ENCODE data around the gene SCD. TPM values are rescaled to one million over a fixed set of nuclear protein-coding genes. Genes with fewer than 3 reads are reported as not detected.

The SCD gene
- total RNA-seq, 1 experiment from 2014 or later = 652 TPM

DNA sequence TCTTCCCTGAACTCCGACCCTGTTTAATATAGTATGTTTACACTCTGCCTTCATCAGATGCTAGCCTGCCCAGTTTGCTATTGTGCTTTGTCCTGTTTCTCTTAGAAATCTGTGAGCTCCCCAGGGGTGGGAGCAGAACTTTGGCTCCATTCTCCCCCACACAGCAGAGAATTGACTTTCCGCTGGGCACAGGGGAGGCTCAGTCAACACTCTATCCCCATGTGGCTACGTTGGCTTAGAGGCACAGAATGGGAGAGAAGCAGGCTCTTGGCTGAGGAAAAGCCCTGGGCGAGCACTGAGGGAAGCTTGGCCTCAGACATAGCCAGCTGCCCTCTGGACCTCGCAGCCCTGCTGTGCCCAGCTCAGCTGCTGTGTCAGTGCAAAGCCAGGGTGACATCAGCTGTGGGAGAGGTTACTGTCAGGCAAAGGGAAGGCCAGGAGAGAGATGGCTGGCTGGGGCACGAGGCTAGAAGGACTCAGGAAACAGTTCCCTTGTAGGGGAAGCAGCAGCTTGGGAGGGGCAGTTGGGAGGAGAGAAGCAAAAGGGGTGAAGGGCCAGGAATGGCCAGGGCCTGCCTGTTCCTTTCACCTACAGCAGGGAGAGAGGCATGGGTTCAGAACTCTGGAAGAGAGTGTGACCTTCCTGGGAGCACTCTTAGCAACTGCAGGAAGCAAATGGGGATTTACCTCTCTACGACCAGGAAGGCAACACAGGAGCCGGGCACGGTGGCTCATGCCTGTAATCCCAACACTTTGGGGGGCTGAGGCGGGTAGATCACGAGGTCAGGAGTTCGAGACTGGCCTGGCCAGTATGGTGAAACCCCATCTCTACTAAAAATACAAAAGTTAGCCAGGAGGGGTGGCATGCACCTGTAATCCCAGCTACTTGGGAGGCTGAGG, 5.8 kb upstream of the SCD start:
- H4K20me1 ChIP-seq (ENCODE audit: insufficient read depth) = no peaks in the 10 kb centered on the region
- H3K9me2 ChIP-seq (ENCODE audit: insufficient read depth) = no peaks in the 10 kb centered on the region
- H3K9ac ChIP-seq (ENCODE audit: low read length) = no peak overlapping the region
- H2AFZ ChIP-seq (ENCODE audit: low read depth, low read length, poor library complexity, severe bottlenecking) = no peak overlapping the region
- no TSS peak for BruUV-seq (replicated peaks)
- H3K9me3 ChIP-seq (ENCODE audit: control insufficient read depth in 1 of 2, insufficient read depth in 1 of 2, low read depth in 1 of 2, low read length in 2 of 2) = no peaks in the 10 kb centered on the region
- H3K27me3 ChIP-seq (ENCODE audit: insufficient read depth, low read length) = no peaks in the 10 kb centered on the region
- no peak overlapping the region; the same call in 1 of the 2 replicates for H3K27ac ChIP-seq (ENCODE audit: low read depth, low read length)
- peaks cover 17 to 30% of the 10 kb centered on the region in 2 experiments for H3K4me1 ChIP-seq (ENCODE audit: control insufficient read depth in 1 of 2, insufficient read depth in 2 of 2, low read length in 2 of 2)
- ATAC-seq (no peak), DNase-seq (ENCODE audit: low read depth, low spot score) (no peak)
- POLR2A ChIA-PET = interaction anchor here (2.9 kb wide), 1 partner anchor 32 kb away, joined by 16 read pairs; no protein-coding TSS in a partner anchor
- no peaks in the 10 kb centered on the region for H3K79me2 ChIP-seq (ENCODE audit: insufficient read depth, low read length)
- CTCF ChIA-PET = interaction anchor here (0.9 to 2.6 kb wide), 5 partner anchors 32 to 178 kb away, joined by 3 to 12 read pairs (median 9); no protein-coding TSS in a partner anchor
- no peak overlapping the region for H3K4me3 ChIP-seq (replicated peaks in 1 of 2; ENCODE audit: low read depth in 1 of 2, low read length in 2 of 2)
- no peak for TF ChIP-seq TCF7L2 (IDR thresholded peaks at IDR 0.05; ENCODE audit: borderline replicate concordance, extremely low read depth, insufficient read depth, insufficient read length)
- TF ChIP-seq, protein P1, sequence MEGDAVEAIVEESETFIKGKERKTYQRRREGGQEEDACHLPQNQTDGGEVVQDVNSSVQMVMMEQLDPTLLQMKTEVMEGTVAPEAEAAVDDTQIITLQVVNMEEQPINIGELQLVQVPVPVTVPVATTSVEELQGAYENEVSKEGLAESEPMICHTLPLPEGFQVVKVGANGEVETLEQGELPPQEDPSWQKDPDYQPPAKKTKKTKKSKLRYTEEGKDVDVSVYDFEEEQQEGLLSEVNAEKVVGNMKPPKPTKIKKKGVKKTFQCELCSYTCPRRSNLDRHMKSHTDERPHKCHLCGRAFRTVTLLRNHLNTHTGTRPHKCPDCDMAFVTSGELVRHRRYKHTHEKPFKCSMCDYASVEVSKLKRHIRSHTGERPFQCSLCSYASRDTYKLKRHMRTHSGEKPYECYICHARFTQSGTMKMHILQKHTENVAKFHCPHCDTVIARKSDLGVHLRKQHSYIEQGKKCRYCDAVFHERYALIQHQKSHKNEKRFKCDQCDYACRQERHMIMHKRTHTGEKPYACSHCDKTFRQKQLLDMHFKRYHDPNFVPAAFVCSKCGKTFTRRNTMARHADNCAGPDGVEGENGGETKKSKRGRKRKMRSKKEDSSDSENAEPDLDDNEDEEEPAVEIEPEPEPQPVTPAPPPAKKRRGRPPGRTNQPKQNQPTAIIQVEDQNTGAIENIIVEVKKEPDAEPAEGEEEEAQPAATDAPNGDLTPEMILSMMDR (IDR thresholded peaks at IDR 0.05 in 2 of 3, conservative IDR thresholded peaks at IDR 0.05 in 1 of 3; ENCODE audit: borderline replicate concordance in 1 of 3, insufficient read depth in 1 of 3, low read depth in 2 of 3, low read length in 2 of 3) = 0 out of 6 replicates have a peak, but pooled peaks of 1 of the 3 experiments have one; percentile 6
- no peak overlapping the region for H3K4me2 ChIP-seq (ENCODE audit: low read length)
- intact Hi-C loops (cut with micrococcal nuclease) = loop anchor here (10.0 kb wide), 1 partner anchor 674 kb away; no protein-coding TSS in a partner anchor
- no peaks in the 10 kb centered on the region for H3K36me3 ChIP-seq (ENCODE audit: control insufficient read depth in 1 of 2, insufficient read depth in 2 of 2, low read length in 2 of 2)
- RAD21 ChIA-PET (ENCODE audit: low non-redundant PET in 1 of 2, low total read pairs in 2 of 2, uncharacterized antibody in 2 of 2, unreplicated experiment in 2 of 2) = interaction anchor here in 1 of 2 experiments (1.5 kb wide), 1 partner anchor 91 kb away, joined by 8 read pairs; no protein-coding TSS in a partner anchor
